HEK293 (cell line): ENCODE data around the gene PAQR9.

Experiments used
- BCL11A ChIP-seq: fragments of 450-650 bp; formaldehyde crosslinking; IDR thresholded peaks from 2 replicates; pipeline ENCODE4 v1.5.1; 2016; ENCODE audit warnings: low read depth, missing biosample characterization, missing genetic modification characterization
- ZFHX2 ChIP-seq: fragments of 450-650 bp; formaldehyde crosslinking; conservative IDR thresholded peaks from 2 replicates; pipeline ENCODE4 v1.5.1; 2016; ENCODE audit warnings: missing biosample characterization, missing genetic modification characterization
- ZFP41 ChIP-seq: fragments of 450-650 bp; formaldehyde crosslinking; IDR thresholded peaks from 2 replicates; pipeline ENCODE4 v1.5.1; 2016; ENCODE audit warnings: missing biosample characterization, missing genetic modification characterization, borderline replicate concordance
- ZNF214 ChIP-seq: fragments of 450-650 bp; formaldehyde crosslinking; IDR thresholded peaks from 2 replicates; pipeline ENCODE4 v1.5.1; 2017; ENCODE audit warnings: missing biosample characterization, mild to moderate bottlenecking, missing genetic modification characterization, borderline replicate concordance
- ZNF24 ChIP-seq: fragments of 450-650 bp; formaldehyde crosslinking; IDR thresholded peaks from 2 replicates; pipeline ENCODE4 v1.5.1; 2016; ENCODE audit warnings: missing biosample characterization, missing genetic modification characterization
- ZNF48 ChIP-seq: fragments of 450-650 bp; formaldehyde crosslinking; IDR thresholded peaks from 2 replicates; pipeline ENCODE4 v1.5.1; 2016; ENCODE audit warnings: missing biosample characterization, missing genetic modification characterization
- ZNF777 ChIP-seq: fragments of 450-650 bp; formaldehyde crosslinking; IDR thresholded peaks from 2 replicates; pipeline ENCODE4 v1.5.1; 2017; ENCODE audit warnings: missing biosample characterization, missing genetic modification characterization, borderline replicate concordance
- TF ChIP-seq, protein P1 (sequence below): fragments of 450-650 bp; formaldehyde crosslinking; IDR thresholded peaks from 2 replicates; pipeline ENCODE4 v1.5.1; 2016; ENCODE audit warnings: missing biosample characterization, missing genetic modification characterization
- TF ChIP-seq, protein P2 (sequence below): fragments of 450-650 bp; formaldehyde crosslinking; IDR thresholded peaks from 2 replicates; pipeline ENCODE4 v1.5.1; 2016; ENCODE audit warnings: missing biosample characterization, missing genetic modification characterization
- TF ChIP-seq, protein P3 (sequence below): fragments of 450-650 bp; formaldehyde crosslinking; IDR thresholded peaks from 2 replicates; pipeline ENCODE4 v1.5.1; 2016; ENCODE audit warnings: missing biosample characterization, missing genetic modification characterization

DNA sequence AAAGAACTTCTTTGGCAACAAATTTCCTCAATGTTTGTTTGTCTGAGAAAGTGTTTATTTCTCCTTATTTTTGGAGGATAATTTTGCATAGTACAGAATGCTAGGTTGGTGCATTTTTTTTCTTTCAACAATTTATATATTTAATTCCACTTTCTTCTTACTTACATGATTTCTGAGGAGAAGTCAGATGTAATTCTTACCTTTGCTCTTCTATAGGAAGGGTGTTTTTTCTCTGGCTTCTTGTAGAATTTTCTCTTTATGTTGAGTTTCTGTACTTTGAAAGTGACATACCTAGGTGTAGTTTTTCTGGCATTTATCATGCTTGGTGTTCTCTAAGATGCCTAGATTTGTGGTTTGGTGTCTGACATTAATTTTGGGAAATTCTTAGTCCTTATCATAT lies 39.8 kb downstream of the PAQR9 start:
- TF ChIP-seq, protein P1, sequence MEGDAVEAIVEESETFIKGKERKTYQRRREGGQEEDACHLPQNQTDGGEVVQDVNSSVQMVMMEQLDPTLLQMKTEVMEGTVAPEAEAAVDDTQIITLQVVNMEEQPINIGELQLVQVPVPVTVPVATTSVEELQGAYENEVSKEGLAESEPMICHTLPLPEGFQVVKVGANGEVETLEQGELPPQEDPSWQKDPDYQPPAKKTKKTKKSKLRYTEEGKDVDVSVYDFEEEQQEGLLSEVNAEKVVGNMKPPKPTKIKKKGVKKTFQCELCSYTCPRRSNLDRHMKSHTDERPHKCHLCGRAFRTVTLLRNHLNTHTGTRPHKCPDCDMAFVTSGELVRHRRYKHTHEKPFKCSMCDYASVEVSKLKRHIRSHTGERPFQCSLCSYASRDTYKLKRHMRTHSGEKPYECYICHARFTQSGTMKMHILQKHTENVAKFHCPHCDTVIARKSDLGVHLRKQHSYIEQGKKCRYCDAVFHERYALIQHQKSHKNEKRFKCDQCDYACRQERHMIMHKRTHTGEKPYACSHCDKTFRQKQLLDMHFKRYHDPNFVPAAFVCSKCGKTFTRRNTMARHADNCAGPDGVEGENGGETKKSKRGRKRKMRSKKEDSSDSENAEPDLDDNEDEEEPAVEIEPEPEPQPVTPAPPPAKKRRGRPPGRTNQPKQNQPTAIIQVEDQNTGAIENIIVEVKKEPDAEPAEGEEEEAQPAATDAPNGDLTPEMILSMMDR (tag by site-specific recombination) = no peak
- TF ChIP-seq ZFP41 (tag by site-specific recombination) = no peak
- no peak for TF ChIP-seq ZNF777 (tag by site-specific recombination)
- TF ChIP-seq, protein P2, sequence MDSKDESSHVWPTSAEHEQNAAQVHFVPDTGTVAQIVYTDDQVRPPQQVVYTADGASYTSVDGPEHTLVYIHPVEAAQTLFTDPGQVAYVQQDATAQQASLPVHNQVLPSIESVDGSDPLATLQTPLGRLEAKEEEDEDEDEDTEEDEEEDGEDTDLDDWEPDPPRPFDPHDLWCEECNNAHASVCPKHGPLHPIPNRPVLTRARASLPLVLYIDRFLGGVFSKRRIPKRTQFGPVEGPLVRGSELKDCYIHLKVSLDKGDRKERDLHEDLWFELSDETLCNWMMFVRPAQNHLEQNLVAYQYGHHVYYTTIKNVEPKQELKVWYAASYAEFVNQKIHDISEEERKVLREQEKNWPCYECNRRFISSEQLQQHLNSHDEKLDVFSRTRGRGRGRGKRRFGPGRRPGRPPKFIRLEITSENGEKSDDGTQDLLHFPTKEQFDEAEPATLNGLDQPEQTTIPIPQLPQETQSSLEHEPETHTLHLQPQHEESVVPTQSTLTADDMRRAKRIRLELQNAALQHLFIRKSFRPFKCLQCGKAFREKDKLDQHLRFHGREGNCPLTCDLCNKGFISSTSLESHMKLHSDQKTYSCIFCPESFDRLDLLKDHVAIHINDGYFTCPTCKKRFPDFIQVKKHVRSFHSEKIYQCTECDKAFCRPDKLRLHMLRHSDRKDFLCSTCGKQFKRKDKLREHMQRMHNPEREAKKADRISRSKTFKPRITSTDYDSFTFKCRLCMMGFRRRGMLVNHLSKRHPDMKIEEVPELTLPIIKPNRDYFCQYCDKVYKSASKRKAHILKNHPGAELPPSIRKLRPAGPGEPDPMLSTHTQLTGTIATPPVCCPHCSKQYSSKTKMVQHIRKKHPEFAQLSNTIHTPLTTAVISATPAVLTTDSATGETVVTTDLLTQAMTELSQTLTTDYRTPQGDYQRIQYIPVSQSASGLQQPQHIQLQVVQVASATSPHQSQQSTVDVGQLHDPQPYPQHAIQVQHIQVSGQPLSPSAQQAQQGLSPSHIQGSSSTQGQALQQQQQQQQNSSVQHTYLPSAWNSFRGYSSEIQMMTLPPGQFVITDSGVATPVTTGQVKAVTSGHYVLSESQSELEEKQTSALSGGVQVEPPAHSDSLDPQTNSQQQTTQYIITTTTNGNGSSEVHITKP (tag by site-specific recombination) = no peak
- TF ChIP-seq ZNF214 (tag by site-specific recombination) = no peak
- TF ChIP-seq ZNF24 (tag by site-specific recombination) = no peak
- TF ChIP-seq ZNF48 (tag by site-specific recombination) = no peak
- TF ChIP-seq, protein P3, sequence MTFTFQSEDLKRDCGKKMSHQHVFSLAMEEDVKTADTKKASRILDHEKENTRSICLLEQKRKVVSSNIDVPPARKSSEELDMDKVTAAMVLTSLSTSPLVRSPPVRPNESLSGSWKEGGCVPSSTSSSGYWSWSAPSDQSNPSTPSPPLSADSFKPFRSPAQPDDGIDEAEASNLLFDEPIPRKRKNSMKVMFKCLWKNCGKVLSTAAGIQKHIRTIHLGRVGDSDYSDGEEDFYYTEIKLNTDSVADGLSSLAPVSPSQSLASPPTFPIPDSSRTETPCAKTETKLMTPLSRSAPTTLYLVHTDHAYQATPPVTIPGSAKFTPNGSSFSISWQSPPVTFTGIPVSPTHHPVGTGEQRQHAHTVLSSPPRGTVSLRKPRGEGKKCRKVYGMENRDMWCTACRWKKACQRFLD (tag by site-specific recombination) = no peak
- TF ChIP-seq ZFHX2 (tag by site-specific recombination) = no peak
- TF ChIP-seq BCL11A (tag by site-specific recombination) = no peak
